ENCODE data around the gene IGFBPL1. TPM values are rescaled to one million over a fixed set of nuclear protein-coding genes. Genes with fewer than 3 reads are reported as not detected.

The IGFBPL1 gene
- total RNA-seq, 1 donor from 2014 or later: 0.16 TPM

- intact Hi-C loops (cut with micrococcal nuclease): loop anchor here (10.0 kb wide), 2 partner anchors 277 to 617 kb away; no protein-coding TSS in a partner anchor
- Mint-ChIP-seq H3K4me1 (ENCODE audit: low read depth) (peaks cover 4% of the 10 kb centered on the region), H3K4me3 (ENCODE audit: low read depth) (no peak overlapping the region), H3K27me3 (ENCODE audit: low read depth) (no peaks in the 10 kb centered on the region), H3K27ac (no peak overlapping the region), H3K9me3 (no peaks in the 10 kb centered on the region), H3K36me3 (ENCODE audit: low read depth) (no peaks in the 10 kb centered on the region)
- DNase-seq (ENCODE audit: low spot score): no peak
These were observed 62.8 kb downstream of the IGFBPL1 start for GRCh38 chr9:38361473-38361850.

- H3K27ac Mint-ChIP-seq: no peak overlapping the region
- intact Hi-C loops (cut with micrococcal nuclease): loop anchor here (10.0 kb wide), 2 partner anchors 276 to 616 kb away; no protein-coding TSS in a partner anchor
- no peak overlapping the region for H3K4me3 Mint-ChIP-seq (ENCODE audit: low read depth)
- peaks cover 4% of the 10 kb centered on the region for H3K4me1 Mint-ChIP-seq (ENCODE audit: low read depth)
- no peaks in the 10 kb centered on the region for H3K27me3 Mint-ChIP-seq (ENCODE audit: low read depth)
- no peaks in the 10 kb centered on the region for H3K36me3 Mint-ChIP-seq (ENCODE audit: low read depth)
- H3K9me3 Mint-ChIP-seq: no peaks in the 10 kb centered on the region
- DNase-seq (ENCODE audit: low spot score): no peak
These were observed 63.3 kb downstream of the IGFBPL1 start for GRCh38 chr9:38360839-38361472.

GRCh38 chr9:38359689-38360385, 64.4 kb downstream of the IGFBPL1 start:
- H3K4me3 Mint-ChIP-seq (ENCODE audit: low read depth): no peak overlapping the region
- H3K27me3 Mint-ChIP-seq (ENCODE audit: low read depth): no peaks in the 10 kb centered on the region
- intact Hi-C loops (cut with micrococcal nuclease): loop anchor here (10.0 kb wide), 2 partner anchors 275 to 615 kb away; no protein-coding TSS in a partner anchor
- no peak overlapping the region for H3K27ac Mint-ChIP-seq
- no peaks in the 10 kb centered on the region for H3K36me3 Mint-ChIP-seq (ENCODE audit: low read depth)
- no peaks in the 10 kb centered on the region for H3K9me3 Mint-ChIP-seq
- peaks cover 4% of the 10 kb centered on the region for H3K4me1 Mint-ChIP-seq (ENCODE audit: low read depth)
- DNase-seq (ENCODE audit: low spot score): no peak

- Mint-ChIP-seq H3K9me3 (no peaks in the 10 kb centered on the region), H3K36me3 (ENCODE audit: low read depth) (no peaks in the 10 kb centered on the region), H3K4me3 (ENCODE audit: low read depth) (no peak overlapping the region), H3K27ac (no peak overlapping the region), H3K4me1 (ENCODE audit: low read depth) (peaks cover 4% of the 10 kb centered on the region), H3K27me3 (ENCODE audit: low read depth) (no peaks in the 10 kb centered on the region)
- intact Hi-C loops (cut with micrococcal nuclease): no loop called here
- DNase-seq (ENCODE audit: low spot score): no peak
These were observed 65.0 kb downstream of the IGFBPL1 start for GRCh38 chr9:38359297-38359653.

- DNase-seq (ENCODE audit: low spot score): no peak
- Mint-ChIP-seq H3K9me3 (no peaks in the 10 kb centered on the region), H3K27me3 (ENCODE audit: low read depth) (no peaks in the 10 kb centered on the region), H3K27ac (no peak overlapping the region), H3K4me1 (ENCODE audit: low read depth) (peaks cover 4% of the 10 kb centered on the region), H3K4me3 (ENCODE audit: low read depth) (no peak overlapping the region), H3K36me3 (ENCODE audit: low read depth) (no peaks in the 10 kb centered on the region)
- intact Hi-C loops (cut with micrococcal nuclease): no loop called here
These were observed 65.6 kb downstream of the IGFBPL1 start for GRCh38 chr9:38358390-38359296.

GRCh38 chr9:38357350-38358114, 66.7 kb downstream of the IGFBPL1 start:
- no peaks in the 10 kb centered on the region for H3K36me3 Mint-ChIP-seq (ENCODE audit: low read depth)
- intact Hi-C loops (cut with micrococcal nuclease): no loop called here
- no peak overlapping the region for H3K27ac Mint-ChIP-seq
- H3K9me3 Mint-ChIP-seq: no peaks in the 10 kb centered on the region
- H3K4me1 Mint-ChIP-seq (ENCODE audit: low read depth): no peaks in the 10 kb centered on the region
- no peak for DNase-seq (ENCODE audit: low spot score)
- H3K4me3 Mint-ChIP-seq (ENCODE audit: low read depth): no peak overlapping the region
- no peaks in the 10 kb centered on the region for H3K27me3 Mint-ChIP-seq (ENCODE audit: low read depth)

GRCh38 chr9:38356851-38357250, 67.4 kb downstream of the IGFBPL1 start:
- H3K36me3 Mint-ChIP-seq (ENCODE audit: low read depth): no peaks in the 10 kb centered on the region

More at GRCh38 chr9:38356851-38357250, 67.4 kb downstream of the IGFBPL1 start:
- DNase-seq (ENCODE audit: low spot score): no peak
- intact Hi-C loops (cut with micrococcal nuclease): no loop called here
- no peaks in the 10 kb centered on the region for H3K9me3 Mint-ChIP-seq
- no peaks in the 10 kb centered on the region for H3K27me3 Mint-ChIP-seq (ENCODE audit: low read depth)
- no peak overlapping the region for H3K27ac Mint-ChIP-seq
- H3K4me3 Mint-ChIP-seq (ENCODE audit: low read depth): no peak overlapping the region
- no peaks in the 10 kb centered on the region for H3K4me1 Mint-ChIP-seq (ENCODE audit: low read depth)

Other genes with a start within 250 kb of the IGFBPL1 start
- 37.7 and 39.3 TPM in 2 replicates for gene ALDH1B1, start 31.8 kb downstream of the IGFBPL1 start, total RNA-seq
- 2.7 and 3.9 TPM in 2 replicates for gene ANKRD18A, start 196.1 kb upstream of the IGFBPL1 start, total RNA-seq